ENCODE data around the gene CA12. TPM values are rescaled to one million over a fixed set of nuclear protein-coding genes. Genes with fewer than 3 reads are reported as not detected.
A peak's percentile ranks its signal among the peaks of the same experiment; 100 is the strongest.

CA12 gene
- not detected in 2 replicates for total RNA-seq
- total RNA-seq (2013), result 0.02 TPM
- not detected in 2 replicates for polyA plus RNA-seq
- polyA minus RNA-seq, result not detected in 2 replicates

DNA sequence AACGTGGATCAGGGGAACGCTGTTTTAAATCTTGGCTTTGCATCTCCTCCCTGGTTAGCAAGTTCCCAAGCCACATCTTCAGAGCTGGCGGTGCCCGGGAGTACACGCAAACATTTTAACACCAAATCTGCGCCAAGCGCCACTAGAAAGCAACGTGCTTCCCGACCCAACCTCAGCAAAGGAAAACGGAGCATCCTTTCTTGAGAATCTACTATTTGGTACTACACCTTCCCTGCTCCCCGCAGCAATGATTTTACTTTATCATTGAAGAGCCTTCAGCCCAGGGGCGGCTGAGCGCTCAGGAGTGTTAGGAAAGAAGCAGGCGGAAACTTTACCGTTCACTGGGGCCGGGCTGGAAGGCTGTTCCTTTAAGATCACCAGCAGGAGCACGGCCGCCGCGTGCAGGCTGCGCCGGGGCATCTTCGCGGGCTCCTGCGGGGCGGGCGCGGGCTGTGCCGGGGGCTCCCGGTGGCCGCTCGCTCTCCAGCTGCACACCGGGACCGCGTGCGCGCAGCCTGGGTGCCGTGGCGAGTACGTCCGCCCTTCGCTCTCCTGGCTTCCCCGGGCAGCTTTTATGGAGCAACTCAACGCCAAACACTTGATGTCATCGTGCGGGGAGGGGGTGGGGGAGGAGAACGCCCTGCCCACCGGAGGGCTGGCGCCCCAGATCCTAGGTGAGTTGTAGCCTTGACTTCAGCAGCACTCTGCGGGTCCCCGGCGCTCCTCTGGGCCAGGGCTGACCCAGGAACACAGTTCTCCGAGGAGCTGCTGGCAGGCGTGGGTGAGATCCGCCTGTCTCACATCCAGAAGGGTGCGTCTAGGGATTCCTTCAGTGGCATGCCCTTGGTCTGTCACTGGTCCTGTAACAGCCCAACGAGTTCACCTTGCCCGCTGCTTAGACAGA lies at the start of gene CA12:
Gene CA12, minus strand, starts transcription at position 546 of the 904 bp plus-strand sequence. Its CDS starts 126 bp downstream, at position 420.
- 4% methylated on average over 58 of the region's 58 CpGs for WGBS (ENCODE audit: insufficient coverage)
- H3K27me3 Mint-ChIP-seq, result peaks cover 74% of the 10 kb centered on the region
- Histone ChIP-seq H4K20me1 (ENCODE audit: control insufficient read depth, insufficient read depth, low read length, poor library complexity, severe bottlenecking) (no peaks in the 10 kb centered on the region), H3K4me3 (ENCODE audit: control extremely low read depth in 1 of 5, extremely low read depth in 1 of 5, insufficient read depth in 1 of 5, low read depth in 2 of 5, low read length in 4 of 5) (peak within 1 kb of the TSS in 2 of 5 experiments; percentile 25 to 29), H2AFZ (ENCODE audit: insufficient read depth, low read depth, low read length, poor library complexity, severe bottlenecking) (peak within 1 kb of the TSS; percentile 44), H3K27me3 (replicated peaks in 1 of 4; ENCODE audit: control extremely low read depth in 1 of 4, control insufficient read depth in 3 of 4, insufficient read depth in 4 of 4, low read length in 3 of 4) (peaks cover 0 to 59% (median 22%) of the 10 kb centered on the region in 4 experiments), H3K36me3 (replicated peaks in 1 of 2; ENCODE audit: control extremely low read depth in 1 of 2, control insufficient read depth in 1 of 2, extremely low read depth in 1 of 2, insufficient read depth in 2 of 2, low read length in 1 of 2) (no peaks in the 10 kb centered on the region), H3K27ac (ENCODE audit: low read length in 2 of 2) (no peak within 1 kb of the TSS), H3K9me3 (ENCODE audit: control extremely low read depth in 1 of 3, control insufficient read depth in 2 of 3, insufficient read depth in 1 of 3, low read length in 2 of 3) (peaks cover 0 to 5% (median 0%) of the 10 kb centered on the region in 3 donors), H3K79me2 (ENCODE audit: control insufficient read depth, insufficient read depth, low read length) (no peaks in the 10 kb centered on the region), H3K4me2 (replicated peaks; ENCODE audit: low read depth, low read length, poor library complexity, severe bottlenecking) (peak within 1 kb of the TSS; percentile 69), H3K9ac (ENCODE audit: low read length) (peak within 1 kb of the TSS; percentile 35), H3K4me1 (ENCODE audit: control insufficient read depth in 2 of 2, insufficient read depth in 2 of 2, low read length in 2 of 2) (peaks cover 8 to 11% of the 10 kb centered on the region in 2 donors)
- CTCF ChIA-PET, result no interaction called here
- peak; percentile 27 for DNase-seq
- no peak for TF ChIP-seq EZH2 (IDR thresholded peaks at IDR 0.05; ENCODE audit: borderline replicate concordance, insufficient read depth, low read depth, low read length, poor library complexity, severe bottlenecking)
- TF ChIP-seq, protein P1, sequence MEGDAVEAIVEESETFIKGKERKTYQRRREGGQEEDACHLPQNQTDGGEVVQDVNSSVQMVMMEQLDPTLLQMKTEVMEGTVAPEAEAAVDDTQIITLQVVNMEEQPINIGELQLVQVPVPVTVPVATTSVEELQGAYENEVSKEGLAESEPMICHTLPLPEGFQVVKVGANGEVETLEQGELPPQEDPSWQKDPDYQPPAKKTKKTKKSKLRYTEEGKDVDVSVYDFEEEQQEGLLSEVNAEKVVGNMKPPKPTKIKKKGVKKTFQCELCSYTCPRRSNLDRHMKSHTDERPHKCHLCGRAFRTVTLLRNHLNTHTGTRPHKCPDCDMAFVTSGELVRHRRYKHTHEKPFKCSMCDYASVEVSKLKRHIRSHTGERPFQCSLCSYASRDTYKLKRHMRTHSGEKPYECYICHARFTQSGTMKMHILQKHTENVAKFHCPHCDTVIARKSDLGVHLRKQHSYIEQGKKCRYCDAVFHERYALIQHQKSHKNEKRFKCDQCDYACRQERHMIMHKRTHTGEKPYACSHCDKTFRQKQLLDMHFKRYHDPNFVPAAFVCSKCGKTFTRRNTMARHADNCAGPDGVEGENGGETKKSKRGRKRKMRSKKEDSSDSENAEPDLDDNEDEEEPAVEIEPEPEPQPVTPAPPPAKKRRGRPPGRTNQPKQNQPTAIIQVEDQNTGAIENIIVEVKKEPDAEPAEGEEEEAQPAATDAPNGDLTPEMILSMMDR (IDR thresholded peaks at IDR 0.05), result no peak
- no peaks in the 10 kb centered on the region for H3K9me3 Mint-ChIP-seq (ENCODE audit: insufficient read depth)
- peaks cover 11% of the 10 kb centered on the region for H3K4me1 Mint-ChIP-seq
- POLR2A ChIA-PET, result no interaction called here
- H3K4me3 Mint-ChIP-seq, result peak within 1 kb of the TSS; percentile 59
- no peak for ATAC-seq (ENCODE audit: low read depth)
- intact Hi-C loops (cut with micrococcal nuclease), result no loop called here
- H3K27ac Mint-ChIP-seq, result no peak within 1 kb of the TSS
